ENCODE data around the gene ARHGEF12.

DNA sequence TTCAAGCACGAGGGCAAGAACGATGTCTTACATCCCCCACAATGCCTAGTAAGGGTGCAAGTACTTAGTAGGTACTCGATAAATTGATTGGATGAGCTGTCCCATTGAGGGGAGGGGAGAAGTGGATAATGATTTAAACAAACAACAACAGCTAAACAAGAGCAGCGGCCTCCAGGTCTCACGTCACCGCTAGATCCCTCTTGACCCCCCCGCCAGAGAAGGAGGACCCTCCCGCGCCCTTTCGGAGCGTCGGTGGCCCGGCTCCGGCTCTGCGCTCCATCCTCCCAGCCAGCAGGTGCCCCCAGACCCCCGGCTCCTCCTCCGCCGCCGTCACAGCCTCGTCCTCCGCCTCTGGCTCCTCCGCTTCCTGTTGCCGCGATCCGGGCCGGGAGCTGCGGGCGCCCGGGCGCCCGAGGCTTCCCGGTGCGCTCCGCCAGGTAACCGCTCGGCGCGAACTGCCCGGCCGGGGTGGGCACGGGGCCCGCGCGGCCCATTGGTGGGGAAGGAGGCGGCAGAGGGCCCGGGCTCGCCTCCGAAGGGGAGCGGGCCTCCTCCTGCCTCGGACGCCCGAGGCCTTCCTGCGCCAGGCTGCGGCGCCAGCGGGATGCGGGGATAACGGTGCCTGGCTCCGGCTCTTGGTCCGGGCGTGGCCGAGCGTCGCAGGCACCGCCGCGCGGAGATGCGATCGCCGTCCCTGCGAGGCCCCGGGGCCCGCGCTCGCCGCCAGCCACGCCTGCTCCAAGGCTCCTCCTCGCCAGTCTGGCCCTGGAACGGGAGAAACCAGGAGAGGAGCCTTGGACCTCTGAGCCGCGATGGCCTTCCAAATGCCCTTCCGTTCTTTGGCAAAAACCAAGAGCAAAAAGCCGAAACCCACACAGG is 11.0 kb upstream of the ARHGEF12 start, which contains the start of gene TLCD5:
- TF ChIP-seq, protein P1, sequence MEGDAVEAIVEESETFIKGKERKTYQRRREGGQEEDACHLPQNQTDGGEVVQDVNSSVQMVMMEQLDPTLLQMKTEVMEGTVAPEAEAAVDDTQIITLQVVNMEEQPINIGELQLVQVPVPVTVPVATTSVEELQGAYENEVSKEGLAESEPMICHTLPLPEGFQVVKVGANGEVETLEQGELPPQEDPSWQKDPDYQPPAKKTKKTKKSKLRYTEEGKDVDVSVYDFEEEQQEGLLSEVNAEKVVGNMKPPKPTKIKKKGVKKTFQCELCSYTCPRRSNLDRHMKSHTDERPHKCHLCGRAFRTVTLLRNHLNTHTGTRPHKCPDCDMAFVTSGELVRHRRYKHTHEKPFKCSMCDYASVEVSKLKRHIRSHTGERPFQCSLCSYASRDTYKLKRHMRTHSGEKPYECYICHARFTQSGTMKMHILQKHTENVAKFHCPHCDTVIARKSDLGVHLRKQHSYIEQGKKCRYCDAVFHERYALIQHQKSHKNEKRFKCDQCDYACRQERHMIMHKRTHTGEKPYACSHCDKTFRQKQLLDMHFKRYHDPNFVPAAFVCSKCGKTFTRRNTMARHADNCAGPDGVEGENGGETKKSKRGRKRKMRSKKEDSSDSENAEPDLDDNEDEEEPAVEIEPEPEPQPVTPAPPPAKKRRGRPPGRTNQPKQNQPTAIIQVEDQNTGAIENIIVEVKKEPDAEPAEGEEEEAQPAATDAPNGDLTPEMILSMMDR (IDR thresholded peaks at IDR 0.05): peak in 1 of 5 experiments; percentile 17
- peak in 1 of 2 donors; percentile 55 for TF ChIP-seq POLR2A (IDR thresholded peaks at IDR 0.05)
